Measurements from ENCODE around the gene CYTH1. TPM values are rescaled to one million over a fixed set of nuclear protein-coding genes. Genes with fewer than 3 reads are reported as not detected.

CYTH1 gene
- total and polyA plus RNA-seq, 7 donors: 18.7 to 40.4 (median 29.8) TPM

DNA sequence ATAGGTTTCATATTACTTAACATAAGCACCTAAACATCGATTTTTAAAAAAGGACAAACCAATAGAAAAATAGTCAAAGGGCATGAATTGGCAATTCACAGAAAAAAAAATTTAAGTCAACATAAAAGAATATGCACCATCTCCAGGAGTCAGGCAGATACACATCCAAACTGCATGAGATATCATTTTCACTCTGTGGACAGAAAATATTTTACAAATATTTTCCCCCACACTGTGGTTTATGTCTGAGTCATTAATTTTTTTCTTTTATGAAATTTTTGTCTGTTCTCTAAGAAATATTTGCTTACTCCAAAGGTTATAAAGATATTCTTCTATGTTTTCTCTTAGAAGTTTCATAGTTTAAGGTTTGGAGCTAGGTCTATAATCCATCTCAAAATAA, 130.5 kb downstream of the CYTH1 start:
- Histone ChIP-seq H3K36me3 (ENCODE audit: insufficient read depth in 1 of 2, low read depth in 1 of 2) (no peaks in the 10 kb centered on the region), H3K4me1 (no peaks in the 10 kb centered on the region), H3K9me3 (no peaks in the 10 kb centered on the region), H3K4me3 (no peak overlapping the region), H3K27ac (no peak overlapping the region), H3K27me3 (ENCODE audit: insufficient read depth in 3 of 3, low read length in 2 of 3) (no peaks in the 10 kb centered on the region)
- whole genome bisulfite sequencing, 3 donors: 53 to 68% (median 66%) methylated on average over 1 of the region's 1 CpG
- TF ChIP-seq, protein P1, sequence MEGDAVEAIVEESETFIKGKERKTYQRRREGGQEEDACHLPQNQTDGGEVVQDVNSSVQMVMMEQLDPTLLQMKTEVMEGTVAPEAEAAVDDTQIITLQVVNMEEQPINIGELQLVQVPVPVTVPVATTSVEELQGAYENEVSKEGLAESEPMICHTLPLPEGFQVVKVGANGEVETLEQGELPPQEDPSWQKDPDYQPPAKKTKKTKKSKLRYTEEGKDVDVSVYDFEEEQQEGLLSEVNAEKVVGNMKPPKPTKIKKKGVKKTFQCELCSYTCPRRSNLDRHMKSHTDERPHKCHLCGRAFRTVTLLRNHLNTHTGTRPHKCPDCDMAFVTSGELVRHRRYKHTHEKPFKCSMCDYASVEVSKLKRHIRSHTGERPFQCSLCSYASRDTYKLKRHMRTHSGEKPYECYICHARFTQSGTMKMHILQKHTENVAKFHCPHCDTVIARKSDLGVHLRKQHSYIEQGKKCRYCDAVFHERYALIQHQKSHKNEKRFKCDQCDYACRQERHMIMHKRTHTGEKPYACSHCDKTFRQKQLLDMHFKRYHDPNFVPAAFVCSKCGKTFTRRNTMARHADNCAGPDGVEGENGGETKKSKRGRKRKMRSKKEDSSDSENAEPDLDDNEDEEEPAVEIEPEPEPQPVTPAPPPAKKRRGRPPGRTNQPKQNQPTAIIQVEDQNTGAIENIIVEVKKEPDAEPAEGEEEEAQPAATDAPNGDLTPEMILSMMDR (IDR thresholded peaks at IDR 0.05): no peak
- no peak for ATAC-seq
- no peak for DNase-seq
- intact Hi-C loops (cut with DNase I): no loop called here

DNA sequence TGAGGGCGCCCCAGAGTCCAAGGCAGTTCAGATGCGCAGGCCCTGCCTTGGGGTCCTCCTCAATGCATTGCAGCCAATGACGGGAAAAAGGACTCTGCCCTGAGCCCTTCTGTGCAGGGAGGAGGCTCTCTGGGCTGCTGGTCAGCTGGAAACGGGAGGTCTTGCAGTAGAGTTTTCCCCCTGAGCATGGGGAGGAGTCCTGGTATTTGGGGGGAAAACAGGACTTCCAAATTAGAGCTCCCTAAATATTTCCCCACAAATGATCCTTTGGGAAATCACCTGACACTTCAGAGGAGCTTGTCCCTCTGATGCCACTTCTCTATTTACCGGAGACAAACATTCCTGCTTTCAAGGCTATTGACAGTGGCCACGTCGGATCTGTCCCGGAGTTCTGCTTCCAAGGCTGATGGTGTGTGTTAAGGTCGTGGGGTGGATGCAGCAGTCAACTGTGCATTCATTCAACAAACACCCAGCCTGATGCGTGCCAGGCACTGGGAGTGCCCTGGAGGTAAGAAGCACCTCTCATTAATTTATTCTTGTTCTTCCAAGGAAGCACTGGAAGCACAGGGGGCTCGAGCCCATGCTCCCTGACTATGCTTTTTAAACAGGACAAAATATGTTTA, 131.9 kb downstream of the CYTH1 start:
- H3K27me3 ChIP-seq (ENCODE audit: insufficient read depth in 3 of 3, low read length in 2 of 3): no peaks in the 10 kb centered on the region
- no peaks in the 10 kb centered on the region for H3K4me1 ChIP-seq
- H3K9me3 ChIP-seq: no peaks in the 10 kb centered on the region
- 76 to 87% (median 83%) methylated on average over 11 of the region's 11 CpGs for WGBS, 3 donors
- no peak overlapping the region for H3K4me3 ChIP-seq
- intact Hi-C loops (cut with DNase I): no loop called here
- H3K36me3 ChIP-seq (ENCODE audit: insufficient read depth in 1 of 2, low read depth in 1 of 2): no peaks in the 10 kb centered on the region
- ATAC-seq (no peak), DNase-seq (no peak)
- no peak overlapping the region for H3K27ac ChIP-seq
- TF ChIP-seq, protein P1 (IDR thresholded peaks at IDR 0.05): no peak

DNA sequence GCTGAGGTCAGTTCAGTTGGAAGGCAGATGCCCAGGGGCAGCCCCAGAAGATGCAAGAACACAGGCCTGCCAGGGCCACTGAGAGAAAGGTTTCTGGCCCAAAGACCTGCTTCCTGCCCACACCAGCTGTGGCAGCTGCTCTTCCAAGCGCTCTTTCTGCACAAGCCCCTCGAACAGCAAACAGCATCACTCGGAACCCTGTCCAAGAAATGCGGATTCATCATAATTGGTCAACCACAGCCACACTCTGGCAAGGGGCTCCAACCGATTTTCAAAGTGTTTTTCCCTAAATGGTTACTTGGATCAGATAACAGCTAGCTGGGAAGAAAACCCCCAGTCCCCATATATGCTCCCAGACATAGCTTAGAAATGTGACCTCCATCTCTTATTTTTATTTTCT, 133.8 kb downstream of the CYTH1 start:
- DNase-seq (no peak), ATAC-seq (no peak)
- Histone ChIP-seq H3K4me1 (no peaks in the 10 kb centered on the region), H3K9me3 (no peaks in the 10 kb centered on the region), H3K4me3 (no peak overlapping the region), H3K27me3 (ENCODE audit: insufficient read depth in 3 of 3, low read length in 2 of 3) (peaks cover 0 to 2% (median 0%) of the 10 kb centered on the region in 3 donors), H3K36me3 (ENCODE audit: insufficient read depth in 1 of 2, low read depth in 1 of 2) (no peaks in the 10 kb centered on the region), H3K27ac (no peak overlapping the region)
- intact Hi-C loops (cut with DNase I): no loop called here
- WGBS, 3 donors: 49 to 78% (median 55%) methylated on average over 5 of the region's 5 CpGs
- TF ChIP-seq, protein P1 (IDR thresholded peaks at IDR 0.05): no peak

DNA sequence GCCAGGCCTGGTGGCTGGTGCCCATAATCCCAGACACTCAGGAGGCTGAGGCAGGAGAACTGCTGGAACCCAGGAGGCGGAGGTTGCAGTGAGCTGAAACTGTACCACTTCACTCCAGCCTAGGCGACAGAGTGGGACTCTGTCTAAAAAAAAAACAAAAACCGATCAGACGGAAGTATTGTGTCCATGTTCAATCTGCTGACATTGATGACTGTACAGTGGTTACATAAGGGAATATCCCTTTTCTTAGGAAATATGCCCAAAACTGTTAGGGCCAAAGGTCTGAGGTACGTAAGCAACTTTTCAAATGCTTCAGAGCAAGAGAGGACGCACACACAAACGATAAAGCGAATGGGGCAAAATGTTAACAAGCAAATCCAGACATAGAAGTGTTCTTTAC, 135.0 kb downstream of the CYTH1 start:
- ATAC-seq (no peak), DNase-seq (no peak)
- Histone ChIP-seq H3K9me3 (no peaks in the 10 kb centered on the region), H3K27ac (no peak overlapping the region), H3K27me3 (ENCODE audit: insufficient read depth in 3 of 3, low read length in 2 of 3) (peaks cover 0 to 4% (median 0%) of the 10 kb centered on the region in 3 donors), H3K4me1 (no peaks in the 10 kb centered on the region), H3K4me3 (no peak overlapping the region), H3K36me3 (ENCODE audit: insufficient read depth in 1 of 2, low read depth in 1 of 2) (no peaks in the 10 kb centered on the region)
- WGBS, 3 donors: 89 to 95% (median 93%) methylated on average over 8 of the region's 8 CpGs
- TF ChIP-seq, protein P1 (IDR thresholded peaks at IDR 0.05): no peak
- intact Hi-C loops (cut with DNase I): no loop called here
